ENCODE results near the gene C22orf31.
"Not testable (repeated sequence)": the region's sequence is repeated elsewhere in the genome, so short reads cannot be mapped to it uniquely, and the experiment has no call there.

C22orf31 gene

GRCh38 chr22:29061773-29062172 is at the start of gene C22orf31:
Gene C22orf31 (minus strand): TSS chr22:29061831. CDS start chr22:29061792, 39 bp downstream.
- DNase-seq, result no peak

- no peak for DNase-seq
These were observed 49.3 kb upstream of the C22orf31 start for GRCh38 chr22:29110946-29111345.

- DNase-seq, result no peak
These were observed 48.2 kb upstream of the C22orf31 start for GRCh38 chr22:29109822-29110221.

GRCh38 chr22:29108137-29108536 is 46.5 kb upstream of the C22orf31 start:
- DNase-seq, result no peak

- DNase-seq, result no peak
These were observed 45.2 kb upstream of the C22orf31 start for GRCh38 chr22:29106839-29107238.

- no peak for DNase-seq
These were observed 43.8 kb upstream of the C22orf31 start for GRCh38 chr22:29105468-29105867.

GRCh38 chr22:29103121-29103520 is 41.5 kb upstream of the C22orf31 start:
- DNase-seq, result no peak

GRCh38 chr22:29102300-29102699 is 40.7 kb upstream of the C22orf31 start:
- DNase-seq, result no peak

GRCh38 chr22:29098296-29098695 is 36.7 kb upstream of the C22orf31 start:
- DNase-seq, result no peak

GRCh38 chr22:29096736-29097669 is 35.4 kb upstream of the C22orf31 start:
- no peak for DNase-seq

GRCh38 chr22:29095459-29095858 is 33.8 kb upstream of the C22orf31 start:
- DNase-seq, result no peak

GRCh38 chr22:29093501-29094300 is 32.1 kb upstream of the C22orf31 start:
- no peak for DNase-seq

- no peak for DNase-seq
These were observed 31.4 kb upstream of the C22orf31 start for GRCh38 chr22:29093030-29093429.

- DNase-seq, result no peak
These were observed 30.6 kb upstream of the C22orf31 start for GRCh38 chr22:29092243-29092642.

- no peak for DNase-seq
These were observed 28.4 kb upstream of the C22orf31 start for GRCh38 chr22:29090039-29090438.

GRCh38 chr22:29089507-29089906 is 27.9 kb upstream of the C22orf31 start:
- no peak for DNase-seq

- no peak for DNase-seq
These were observed 27.2 kb upstream of the C22orf31 start for GRCh38 chr22:29088809-29089208.

- no peak for DNase-seq
These were observed 25.4 kb upstream of the C22orf31 start for GRCh38 chr22:29087012-29087411.

GRCh38 chr22:29083933-29084591 is 22.4 kb upstream of the C22orf31 start:
- DNase-seq, result no peak

GRCh38 chr22:29083576-29083932 is 21.9 kb upstream of the C22orf31 start:
- not testable (repeated sequence) for DNase-seq

GRCh38 chr22:29082826-29083545 is 21.4 kb upstream of the C22orf31 start:
- DNase-seq, result no peak

GRCh38 chr22:29081517-29082236 is 20.0 kb upstream of the C22orf31 start:
- no peak for DNase-seq
